Mesendoderm (in vitro differentiated cells): ENCODE measurements around the gene HOXC11. TPM values are rescaled to one million over a fixed set of nuclear protein-coding genes. Genes with fewer than 3 reads are reported as not detected.

ENCODE experiments used
- DNase-seq: peaks from one replicate; pipeline ENCODE4 v3.0.0; 2013
- H2AK5ac ChIP-seq: 2 replicates; pipeline ENCODE4 v1.6.1; 2013; ENCODE audit warnings: low read length, inconsistent platforms
- H2BK120ac ChIP-seq: 2 replicates; pipeline ENCODE4 v1.6.1; 2013; ENCODE audit warnings: low read depth, mild to moderate bottlenecking, low read length, moderate library complexity, mixed read lengths
- H2BK15ac ChIP-seq: replicated peaks from 2 replicates; pipeline ENCODE4 v1.6.1; 2013; ENCODE audit warnings: low read depth, mild to moderate bottlenecking, moderate library complexity
- H2BK5ac ChIP-seq: 2 replicates; pipeline ENCODE4 v1.6.1; 2013; ENCODE audit warnings: low read length, inconsistent platforms
- H3K18ac ChIP-seq: 2 replicates; pipeline ENCODE4 v1.6.1; 2013; ENCODE audit warnings: mild to moderate bottlenecking, low read length, mixed read lengths
- H3K23ac ChIP-seq: one replicate; pipeline ENCODE4 v1.6.1; 2013; ENCODE audit warnings: low read length
- H3K27ac ChIP-seq: 2 replicates; pipeline ENCODE4 v1.5.1; 2013; ENCODE audit warnings: low read depth, mild to moderate bottlenecking, inconsistent platforms, low read length, moderate library complexity
- H3K27me3 ChIP-seq: 2 replicates; pipeline ENCODE4 v1.6.1; 2013; ENCODE audit warnings: low read length, control low read depth, mild to moderate bottlenecking, inconsistent platforms; ENCODE audit not compliant: insufficient read depth, poor library complexity
- H3K36me3 ChIP-seq: 2 replicates; pipeline ENCODE4 v1.6.1; 2013; ENCODE audit warnings: low read length, inconsistent platforms; ENCODE audit not compliant: control insufficient read depth, insufficient read depth
- H3K4ac ChIP-seq: one replicate; pipeline ENCODE4 v1.6.1; 2013; ENCODE audit warnings: low read depth, mild to moderate bottlenecking, low read length, moderate library complexity
- H3K4me1 ChIP-seq: 2 replicates; pipeline ENCODE4 v1.6.1; 2013; ENCODE audit warnings: low read depth, low read length, inconsistent platforms; ENCODE audit not compliant: control insufficient read depth
- H3K4me2 ChIP-seq: 2 replicates; pipeline ENCODE4 v1.6.1; 2013; ENCODE audit warnings: low read length
- H3K4me3 ChIP-seq: 2 replicates; pipeline ENCODE4 v1.5.1; 2013; ENCODE audit warnings: mild to moderate bottlenecking, low read length
- H3K56ac ChIP-seq: one replicate; pipeline ENCODE4 v1.6.1; 2013; ENCODE audit warnings: low read length
- H3K79me1 ChIP-seq: 2 replicates; pipeline ENCODE4 v1.6.1; 2013; ENCODE audit warnings: low read length, inconsistent platforms
- H3K79me2 ChIP-seq: 2 replicates; pipeline ENCODE4 v1.6.1; 2013; ENCODE audit warnings: mild to moderate bottlenecking, low read length; ENCODE audit not compliant: control insufficient read depth, insufficient read depth
- H3K9ac ChIP-seq: 2 replicates; pipeline ENCODE4 v1.6.1; 2013; ENCODE audit warnings: low read length, inconsistent platforms
- H4K5ac ChIP-seq: one replicate; pipeline ENCODE4 v1.6.1; 2013; ENCODE audit warnings: low read length
- H4K8ac ChIP-seq: one replicate; pipeline ENCODE4 v1.6.1; 2013; ENCODE audit warnings: low read depth, mild to moderate bottlenecking, control low read depth, low read length, moderate library complexity
- WGBS: extraction: QIAGEN DNeasy Blood & Tissue Kit; methylation state at CpG from one replicate; pipeline ENCODE4 v1.1.7; 2013; ENCODE audit warnings: low lambda C conversion rate, missing lambda C conversion rate; ENCODE audit not compliant: insufficient coverage; ENCODE audit errors: extremely low coverage; 5-methylcytosine and 5-hydroxymethylcytosine counted together
- small RNA-seq: library from polyadenylated mRNA; stranded (forward); fragments of <200 nt; extraction: miRNeasy Mini kit (QIAGEN cat#:217004); gene quantifications from one replicate; pipeline ENCODE3, GENCODE V24; 2013; ENCODE audit not compliant: insufficient read depth

HOXC11 gene

GRCh38 chr12:54025499-54026405 lies 52.8 kb downstream of the HOXC11 start:
- H3K79me2 ChIP-seq: no peaks in the 10 kb centered on the region
- H3K56ac ChIP-seq: no peak overlapping the region
- H2BK5ac ChIP-seq: no peak overlapping the region
- no peak overlapping the region for H3K9ac ChIP-seq
- H3K18ac ChIP-seq: no peak overlapping the region
- H4K8ac ChIP-seq: no peak overlapping the region
- no peak overlapping the region for H3K4ac ChIP-seq
- H4K5ac ChIP-seq: no peak overlapping the region
- no peak overlapping the region for H3K27ac ChIP-seq
- WGBS: no CpG with 5 or more reads among the region's 7 CpGs
- no peak for DNase-seq
- no peak overlapping the region for H2AK5ac ChIP-seq
- no peak overlapping the region for H3K4me3 ChIP-seq
- H3K23ac ChIP-seq: no peak overlapping the region
- no peak overlapping the region for H3K4me2 ChIP-seq
- H2BK120ac ChIP-seq: no peak overlapping the region
- no peaks in the 10 kb centered on the region for H3K4me1 ChIP-seq
- H3K79me1 ChIP-seq: no peaks in the 10 kb centered on the region
- H3K36me3 ChIP-seq: no peaks in the 10 kb centered on the region
- H3K27me3 ChIP-seq: peaks cover 92% of the 10 kb centered on the region
- H2BK15ac ChIP-seq: no peak overlapping the region

GRCh38 chr12:54026640-54027441 lies 53.9 kb downstream of the HOXC11 start:
- no peak overlapping the region for H3K4me3 ChIP-seq

More at GRCh38 chr12:54026640-54027441, 53.9 kb downstream of the HOXC11 start:
- H3K18ac ChIP-seq: no peak overlapping the region
- no peak overlapping the region for H3K4ac ChIP-seq
- no peak overlapping the region for H3K4me2 ChIP-seq
- H3K9ac ChIP-seq: no peak overlapping the region
- no peak overlapping the region for H4K8ac ChIP-seq
- H3K79me1 ChIP-seq: no peaks in the 10 kb centered on the region
- H3K36me3 ChIP-seq: no peaks in the 10 kb centered on the region
- H3K4me1 ChIP-seq: no peaks in the 10 kb centered on the region
- DNase-seq: no peak
- no peak overlapping the region for H2BK15ac ChIP-seq
- H3K79me2 ChIP-seq: no peaks in the 10 kb centered on the region
- no peak overlapping the region for H2AK5ac ChIP-seq
- no peak overlapping the region for H3K23ac ChIP-seq
- no peak overlapping the region for H2BK5ac ChIP-seq
- no CpG with 5 or more reads among the region's 22 CpGs for WGBS
- no peak overlapping the region for H2BK120ac ChIP-seq
- H3K56ac ChIP-seq: no peak overlapping the region
- no peak overlapping the region for H3K27ac ChIP-seq
- H3K27me3 ChIP-seq: peaks cover 92% of the 10 kb centered on the region
- H4K5ac ChIP-seq: no peak overlapping the region

Small RNA genes lying within 50 kb of the gene (small RNA-seq; reads per million reads assigned to genes)
- gene AC012531.3: not detected
- not detected for gene AC012531.4
- 1.3 reads per million for gene MIR196A2
- gene RF01905: not detected
- not detected for gene RF01906
